H1 (cell line): ENCODE measurements around the gene TEX14. TPM values are rescaled to one million over a fixed set of nuclear protein-coding genes. Genes with fewer than 3 reads are reported as not detected.

ENCODE experiments used
- CTCF ChIA-PET: fragments of 300-600 bp; sonication (Branson Sonifier 250); formaldehyde crosslinking; loops from one replicate; lab custom pipeline; 2021; ENCODE audit not compliant: partially characterized antibody; lab: Charles Lee
- POLR2A ChIA-PET: fragments of 300-600 bp; sonication (Branson Sonifier 250); formaldehyde crosslinking; loops from one replicate; lab custom pipeline; 2021; ENCODE audit warnings: inconsistent platforms; ENCODE audit not compliant: partially characterized antibody; lab: Charles Lee
- DNase-seq, 2 experiments: peaks; one replicate each; pipeline versions ENCODE4 v3.0.0 to v3.0.0-alpha.2; 2010 to 2022; ENCODE audit warnings: low spot score in 2 of 2, low read depth in 1 of 2, mixed read lengths in 1 of 2
- FAIRE-seq: peaks from 2 replicates; lab custom pipeline; 2011; peaks lifted over from hg19 to GRCh38; lab: Jason Lieb, UNC
- H2AFZ ChIP-seq: 2 replicates; pipeline ENCODE4 v1.8.1; 2012; ENCODE audit warnings: low read length, inconsistent platforms
- H2AK5ac ChIP-seq: 2 replicates; pipeline ENCODE4 v1.6.1; 2013; ENCODE audit warnings: low read depth, low read length
- H2BK120ac ChIP-seq: replicated peaks from 2 replicates; pipeline ENCODE3; 2013; ENCODE audit warnings: low read depth, low read length, inconsistent platforms
- H2BK12ac ChIP-seq: 2 replicates; pipeline ENCODE4 v1.6.1; 2013; ENCODE audit warnings: low read depth, low read length
- H2BK15ac ChIP-seq: 2 replicates; pipeline ENCODE4 v1.6.1; 2013; ENCODE audit warnings: low read length
- H2BK20ac ChIP-seq: 2 replicates; pipeline ENCODE4 v1.6.1; 2013; ENCODE audit warnings: low read length
- H2BK5ac ChIP-seq: 2 replicates; pipeline ENCODE4 v1.6.1; 2013; ENCODE audit warnings: low read depth, low read length
- H3K14ac ChIP-seq: 2 replicates; pipeline ENCODE4 v1.6.1; 2013; ENCODE audit warnings: inconsistent platforms; ENCODE audit not compliant: insufficient read length
- H3K18ac ChIP-seq: 2 replicates; pipeline ENCODE4 v1.6.1; 2013; ENCODE audit warnings: low read length; ENCODE audit errors: extremely low read depth
- H3K23ac ChIP-seq: 2 replicates; pipeline ENCODE4 v1.6.1; 2013; ENCODE audit warnings: inconsistent platforms; ENCODE audit not compliant: insufficient read length
- H3K23me2 ChIP-seq: 2 replicates; pipeline ENCODE4 v1.6.1; 2013; ENCODE audit warnings: low read depth, low read length
- H3K27ac ChIP-seq: 2 replicates; pipeline ENCODE4 v1.6.1; 2011; ENCODE audit warnings: low read depth, low read length, inconsistent platforms
- H3K27me3 ChIP-seq, 4 experiments: replicated peaks in 1 of 4; 1 replicate in 1 of 4; 2 replicates in 3 of 4; pipeline versions ENCODE4 v1.6.1 to v1.8.1; 2011 to 2013; ENCODE audit warnings: low read length in 3 of 4, mild to moderate bottlenecking in 3 of 4, inconsistent platforms in 2 of 4, mixed read lengths in 2 of 4, moderate library complexity in 1 of 4; ENCODE audit not compliant: control insufficient read depth in 3 of 4, insufficient read depth in 3 of 4; ENCODE audit errors: extremely low read depth in 1 of 4
- H3K36me3 ChIP-seq, 4 experiments: 2 replicates each; pipeline versions ENCODE4 v1.6.1 to v1.8.1; 2011 to 2013; ENCODE audit warnings: mild to moderate bottlenecking in 4 of 4, low read length in 3 of 4, moderate library complexity in 2 of 4, control low read depth in 1 of 4, inconsistent platforms in 1 of 4; ENCODE audit not compliant: insufficient read depth in 4 of 4, control insufficient read depth in 2 of 4
- H3K4ac ChIP-seq: replicated peaks from 2 replicates; pipeline ENCODE3; 2013; ENCODE audit warnings: low read length, low read depth, mixed read lengths, inconsistent platforms; ENCODE audit not compliant: insufficient read length
- H3K4me1 ChIP-seq, 4 experiments: replicated peaks in 1 of 4; 1 replicate in 1 of 4; 2 replicates in 3 of 4; pipeline versions ENCODE4 v1.6.1 to v1.8.1; 2011 to 2013; ENCODE audit warnings: low read length in 3 of 4, inconsistent platforms in 2 of 4, mixed read lengths in 1 of 4; ENCODE audit not compliant: insufficient read depth in 4 of 4, control insufficient read depth in 3 of 4
- H3K4me2 ChIP-seq, 2 experiments: 2 replicates each; pipeline versions ENCODE4 v1.6.1 to v1.8.1; 2011 to 2013; ENCODE audit warnings: low read depth in 2 of 2, low read length in 2 of 2, control low read depth in 1 of 2, inconsistent platforms in 1 of 2, mild to moderate bottlenecking in 1 of 2; ENCODE audit not compliant: insufficient read depth in 1 of 2
- H3K4me3 ChIP-seq, 4 experiments: fragments of 200-600, 300-600 bp in 1 of 4; sonication (generic), shearing (Covaris generic), sonication (Bioruptor Twin) in 1 of 4; 2 replicates each; pipeline versions ENCODE4 v1.5.1 to v1.8.1; 2011 to 2016; ENCODE audit warnings: low read length in 4 of 4, low read depth in 3 of 4, control low read depth in 2 of 4, inconsistent platforms in 2 of 4, mild to moderate bottlenecking in 2 of 4, mixed read lengths in 1 of 4, moderate library complexity in 1 of 4; ENCODE audit not compliant: insufficient read depth in 2 of 4; ENCODE audit errors: extremely low read depth in 1 of 4
- H3K56ac ChIP-seq: replicated peaks from 2 replicates; pipeline ENCODE3; 2013; ENCODE audit warnings: low read depth, mild to moderate bottlenecking, mixed read lengths, low read length, inconsistent platforms; ENCODE audit not compliant: insufficient read length
- H3K79me1 ChIP-seq: 2 replicates; pipeline ENCODE4 v1.6.1; 2013; ENCODE audit warnings: low read depth, low read length, control low read depth
- H3K79me2 ChIP-seq, 2 experiments: 2 replicates each; pipeline versions ENCODE4 v1.6.1 to v1.8.1; 2012 to 2013; ENCODE audit warnings: low read length in 2 of 2, mild to moderate bottlenecking in 2 of 2, inconsistent platforms in 1 of 2; ENCODE audit not compliant: insufficient read depth in 2 of 2, control insufficient read depth in 1 of 2
- H3K9ac ChIP-seq, 4 experiments: replicated peaks in 1 of 4; 1 replicate in 1 of 4; 2 replicates in 3 of 4; pipeline versions ENCODE4 v1.6.1 to v1.8.1; 2011 to 2013; ENCODE audit warnings: low read depth in 3 of 4, low read length in 3 of 4, control low read depth in 2 of 4, mild to moderate bottlenecking in 2 of 4, moderate library complexity in 2 of 4, inconsistent platforms in 1 of 4; ENCODE audit errors: extremely low read depth in 1 of 4
- H3K9me3 ChIP-seq, 2 experiments: 2 replicates each; pipeline versions ENCODE4 v1.6.1 to v1.8.1; 2012 to 2013; ENCODE audit warnings: mild to moderate bottlenecking in 2 of 2, moderate library complexity in 2 of 2, control low read depth in 1 of 2, inconsistent platforms in 1 of 2, low read depth in 1 of 2, low read length in 1 of 2, mixed read lengths in 1 of 2; ENCODE audit not compliant: insufficient read depth in 2 of 2
- H4K20me1 ChIP-seq, 2 experiments: replicated peaks in 1 of 2; 2 replicates each; pipeline versions ENCODE3 to v1.8.1; 2011 to 2013; ENCODE audit warnings: inconsistent platforms in 2 of 2, low read length in 2 of 2, mild to moderate bottlenecking in 1 of 2; ENCODE audit not compliant: insufficient read depth in 2 of 2, control insufficient read depth in 1 of 2
- H4K5ac ChIP-seq: 2 replicates; pipeline ENCODE4 v1.6.1; 2013; ENCODE audit warnings: low read length, low read depth, mixed read lengths, inconsistent platforms; ENCODE audit not compliant: insufficient read length
- H4K8ac ChIP-seq: 2 replicates; pipeline ENCODE4 v1.8.0; 2013; ENCODE audit warnings: mild to moderate bottlenecking, moderate library complexity, low read length, inconsistent platforms; ENCODE audit not compliant: insufficient read depth; ENCODE audit errors: extremely low read depth
- H4K91ac ChIP-seq: replicated peaks from 2 replicates; pipeline ENCODE3; 2013; ENCODE audit warnings: low read length, mixed read lengths, inconsistent platforms; ENCODE audit not compliant: insufficient read length
- CBX5 ChIP-seq: fragments of 300-800, 300-1000 bp; sonication (generic); IDR thresholded peaks from 2 replicates; pipeline ENCODE4 v1.7.1; 2016; ENCODE audit warnings: antibody characterized with exemption, low read length, low read depth
- GABPA ChIP-seq: IDR thresholded peaks from 2 replicates; pipeline ENCODE4 v1.6.1; 2011; ENCODE audit warnings: mild to moderate bottlenecking, low read length, moderate library complexity, borderline replicate concordance; ENCODE audit not compliant: insufficient read depth
- GTF2F1 ChIP-seq: IDR thresholded peaks from 2 replicates; pipeline ENCODE4 v1.6.1; 2012; ENCODE audit warnings: low read depth, low read length, improper control_type of control experiment, borderline replicate concordance
- JUND ChIP-seq: IDR thresholded peaks from 2 replicates; pipeline ENCODE4 v1.6.1; 2011; ENCODE audit warnings: mild to moderate bottlenecking, improper control_type of control experiment, low read length
- RNF2 ChIP-seq: fragments of 200-900, 300-1000 bp; sonication (generic); IDR thresholded peaks from 2 replicates; pipeline ENCODE4 v1.7.1; 2016; ENCODE audit warnings: borderline replicate concordance, low read depth, mild to moderate bottlenecking, antibody characterized with exemption, low read length; ENCODE audit not compliant: poor library complexity, severe bottlenecking; ENCODE audit errors: missing control alignments
- SIX5 ChIP-seq: IDR thresholded peaks from 2 replicates; pipeline ENCODE4 v1.6.1; 2011; ENCODE audit warnings: mild to moderate bottlenecking, low read depth, low read length
- WGBS, 2 experiments: shearing (Covaris generic) in 1 of 2; methylation state at CpG; one replicate each; pipeline versions ENCODE4 v1.1.6 to v1.1.7; 2013 to 2015; ENCODE audit warnings: low lambda C conversion rate in 2 of 2, mixed read lengths in 2 of 2, inconsistent platforms in 1 of 2, low coverage in 1 of 2, missing lambda C conversion rate in 1 of 2; ENCODE audit not compliant: insufficient replicate concordance in 2 of 2, insufficient coverage in 1 of 2, insufficient read length in 1 of 2; ENCODE audit errors: extremely low coverage in 1 of 2, missing lambda C conversion rate in 1 of 2; 5-methylcytosine and 5-hydroxymethylcytosine counted together
- polyA plus RNA-seq, 7 experiments: library from polyadenylated mRNA; depleted of rRNA in 3 of 7; stranded (reverse) in 5 of 7; unstranded in 2 of 7; fragments of >200 nt in 5 of 7; fragments of 200-250 nt in 2 of 7; gene quantifications; 1 replicate in 5 of 7; 2 replicates in 1 of 7; 4 replicates in 1 of 7; pipeline versions ENCODE4 v1.2.1 to v1.2.3, GENCODE V29; 2011 to 2013; ENCODE audit warnings: missing spikeins in 2 of 7, mixed read lengths in 2 of 7
- total RNA-seq: library from RNA; stranded (reverse); fragmentation: NEBNext Ultra II Directional; extraction: Animal tissue kit (Norgen Biotek cat#: 25700); gene quantifications from 2 replicates; pipeline ENCODE4 v1.2.1, GENCODE V29; 2021
- TF ChIP-seq, protein P1 (sequence below), 3 experiments: IDR thresholded peaks; 1 replicate in 2 of 3; 2 replicates in 1 of 3; pipeline versions ENCODE4 v1.5.1 to v1.6.1; 2011; ENCODE audit warnings: low read length in 3 of 3, mild to moderate bottlenecking in 3 of 3, inconsistent platforms in 2 of 3, low read depth in 1 of 3, moderate library complexity in 1 of 3; ENCODE audit not compliant: insufficient read depth in 1 of 3; ENCODE audit errors: control extremely low read depth in 1 of 3
- TF ChIP-seq, protein P2 (sequence below): IDR thresholded peaks from 2 replicates; pipeline ENCODE4 v1.6.1; 2012; ENCODE audit warnings: low read length, inconsistent platforms

The TEX14 gene
- total and polyA plus RNA-seq, 2 of the 8 experiments (the other 6 are each of a cell fraction or from before 2014, with no cell fraction given), result 0.83 to 2.5 TPM

DNA sequence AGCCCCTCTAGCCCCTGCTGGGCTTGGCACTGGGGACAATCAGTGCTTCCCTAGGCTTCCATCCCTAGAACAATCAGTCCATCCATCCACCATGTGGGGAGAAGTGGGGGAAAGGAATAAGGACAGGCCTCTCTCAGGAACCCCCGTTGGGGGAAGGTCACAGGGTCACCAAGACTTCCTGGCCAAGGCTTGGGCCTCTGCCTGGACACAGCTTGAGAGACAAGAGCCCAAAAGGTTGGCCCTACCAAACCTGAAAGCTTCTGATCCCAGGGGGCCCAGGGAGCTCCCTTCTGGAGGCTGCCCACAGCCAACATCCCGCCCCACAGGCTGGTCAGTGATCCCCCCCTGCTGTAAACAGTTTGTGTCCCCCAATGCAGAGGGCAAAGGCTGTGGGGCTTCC, 161.2 kb downstream of the TEX14 start:
- H2BK15ac ChIP-seq, result 0 out of 2 replicates have a peak overlapping the region, but pooled peaks have one; percentile 46
- POLR2A ChIA-PET, result interaction anchor here (1.0 to 6.0 kb wide), 6 partner anchors 8 to 474 kb away, joined by 3 to 32 read pairs (median 18); partner anchors contain the start of gene MTMR4
- H2BK12ac ChIP-seq, result no peak overlapping the region
- H4K91ac ChIP-seq, result no peak overlapping the region
- H3K56ac ChIP-seq, result no peak overlapping the region
- H3K9ac ChIP-seq, result no peak overlapping the region
- no peak for FAIRE-seq
- H4K8ac ChIP-seq, result no peak overlapping the region
- H4K5ac ChIP-seq, result no peak overlapping the region
- WGBS, 2 experiments, result 84% methylated on average over 2 of the region's 2 CpGs; no CpG with 5 or more reads in 1 of the 2 experiments
- no peak overlapping the region for H3K27ac ChIP-seq
- H3K18ac ChIP-seq, result no peak overlapping the region
- CTCF ChIA-PET, result interaction anchor here (10.5 to 16.5 kb wide), 2 partner anchors 10 to 12 kb away, joined by 84 to 163 read pairs; a partner anchor contains a TSS
- H3K4me1 ChIP-seq, result peaks cover 7 to 20% (median 9%) of the 10 kb centered on the region in 4 experiments
- no peak overlapping the region for H2AK5ac ChIP-seq
- no peak overlapping the region; the same call in 1 of the 2 replicates for H2BK5ac ChIP-seq
- no peaks in the 10 kb centered on the region for H4K20me1 ChIP-seq
- peaks cover 12% of the 10 kb centered on the region for H3K23me2 ChIP-seq
- H2AFZ ChIP-seq, result no peak overlapping the region
- H3K27me3 ChIP-seq, result peaks cover 0 to 6% (median 4%) of the 10 kb centered on the region in 4 experiments; a peak in 5 of 7 replicates
- no peak overlapping the region for H2BK120ac ChIP-seq
- no peaks in the 10 kb centered on the region for H3K36me3 ChIP-seq
- no peak overlapping the region for H2BK20ac ChIP-seq
- H3K14ac ChIP-seq, result no peak overlapping the region
- H3K9me3 ChIP-seq, result no peaks in the 10 kb centered on the region
- H3K79me1 ChIP-seq, result no peaks in the 10 kb centered on the region
- no peak overlapping the region for H3K4ac ChIP-seq
- H3K79me2 ChIP-seq, result no peaks in the 10 kb centered on the region
- peak overlapping the region; percentile 89 to 98; a peak in 3 of 4 replicates for H3K4me2 ChIP-seq
- no peak overlapping the region for H3K23ac ChIP-seq
- no peak for DNase-seq
- peak overlapping the region in 1 of 4 experiments; percentile 90; a peak in 1 of 8 replicates for H3K4me3 ChIP-seq
- no peak for TF ChIP-seq GTF2F1
- no peak for TF ChIP-seq JUND
- TF ChIP-seq, protein P1, sequence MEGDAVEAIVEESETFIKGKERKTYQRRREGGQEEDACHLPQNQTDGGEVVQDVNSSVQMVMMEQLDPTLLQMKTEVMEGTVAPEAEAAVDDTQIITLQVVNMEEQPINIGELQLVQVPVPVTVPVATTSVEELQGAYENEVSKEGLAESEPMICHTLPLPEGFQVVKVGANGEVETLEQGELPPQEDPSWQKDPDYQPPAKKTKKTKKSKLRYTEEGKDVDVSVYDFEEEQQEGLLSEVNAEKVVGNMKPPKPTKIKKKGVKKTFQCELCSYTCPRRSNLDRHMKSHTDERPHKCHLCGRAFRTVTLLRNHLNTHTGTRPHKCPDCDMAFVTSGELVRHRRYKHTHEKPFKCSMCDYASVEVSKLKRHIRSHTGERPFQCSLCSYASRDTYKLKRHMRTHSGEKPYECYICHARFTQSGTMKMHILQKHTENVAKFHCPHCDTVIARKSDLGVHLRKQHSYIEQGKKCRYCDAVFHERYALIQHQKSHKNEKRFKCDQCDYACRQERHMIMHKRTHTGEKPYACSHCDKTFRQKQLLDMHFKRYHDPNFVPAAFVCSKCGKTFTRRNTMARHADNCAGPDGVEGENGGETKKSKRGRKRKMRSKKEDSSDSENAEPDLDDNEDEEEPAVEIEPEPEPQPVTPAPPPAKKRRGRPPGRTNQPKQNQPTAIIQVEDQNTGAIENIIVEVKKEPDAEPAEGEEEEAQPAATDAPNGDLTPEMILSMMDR (IDR thresholded peaks at IDR 0.05; ENCODE audit: control extremely low read depth in 1 of 3, insufficient read depth in 1 of 3, low read depth in 1 of 3, low read length in 3 of 3), result no peak
- TF ChIP-seq RNF2, result no peak
- TF ChIP-seq GABPA, result no peak
- no peak for TF ChIP-seq CBX5
- no peak for TF ChIP-seq SIX5
- TF ChIP-seq, protein P2, sequence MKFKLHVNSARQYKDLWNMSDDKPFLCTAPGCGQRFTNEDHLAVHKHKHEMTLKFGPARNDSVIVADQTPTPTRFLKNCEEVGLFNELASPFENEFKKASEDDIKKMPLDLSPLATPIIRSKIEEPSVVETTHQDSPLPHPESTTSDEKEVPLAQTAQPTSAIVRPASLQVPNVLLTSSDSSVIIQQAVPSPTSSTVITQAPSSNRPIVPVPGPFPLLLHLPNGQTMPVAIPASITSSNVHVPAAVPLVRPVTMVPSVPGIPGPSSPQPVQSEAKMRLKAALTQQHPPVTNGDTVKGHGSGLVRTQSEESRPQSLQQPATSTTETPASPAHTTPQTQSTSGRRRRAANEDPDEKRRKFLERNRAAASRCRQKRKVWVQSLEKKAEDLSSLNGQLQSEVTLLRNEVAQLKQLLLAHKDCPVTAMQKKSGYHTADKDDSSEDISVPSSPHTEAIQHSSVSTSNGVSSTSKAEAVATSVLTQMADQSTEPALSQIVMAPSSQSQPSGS, result no peak
